IMR-90 (cell line): ENCODE measurements around the gene OR51I1. TPM values are rescaled to one million over a fixed set of nuclear protein-coding genes. Genes with fewer than 3 reads are reported as not detected.

Experiments used
- ATAC-seq: fragments of 200-7000 bp; cut with Tn5 transposase; 2 replicates; pipeline ENCODE4 v1.9.1; 2020; ENCODE audit warnings: low read depth, mild to moderate bottlenecking, moderate library complexity
- BruUV-seq: library from RNA; stranded (reverse); fragments of 400-500 nt; replicated peaks from 2 replicates; lab custom pipeline; 2021; lab: Mats Ljungman, UMichigan
- CTCF ChIA-PET: fragments of 300-600 bp; formaldehyde crosslinking; extraction: SDS; loops from one replicate; lab custom pipeline; 2021; ENCODE audit warnings: antibody characterized with exemption; lab: Yijun Ruan, JAX
- POLR2A ChIA-PET: fragments of 300-600 bp; sonication (Branson Sonifier 250); formaldehyde crosslinking; loops from one replicate; lab custom pipeline; 2022; ENCODE audit warnings: antibody characterized with exemption; ENCODE audit not compliant: unreplicated experiment; lab: Charles Lee
- DNase-seq: peaks from one replicate; pipeline ENCODE4 v3.0.0; 2013
- H2AFZ ChIP-seq: replicated peaks from 2 replicates; pipeline ENCODE3; 2013; ENCODE audit warnings: low read length, mild to moderate bottlenecking; ENCODE audit not compliant: poor library complexity
- H2AK5ac ChIP-seq: 2 replicates; pipeline ENCODE4 v1.6.1; 2013; ENCODE audit warnings: low read depth, low read length, inconsistent platforms
- H2AK9ac ChIP-seq: replicated peaks from 2 replicates; pipeline ENCODE3; 2013; ENCODE audit warnings: mild to moderate bottlenecking, low read depth, low read length, moderate library complexity; ENCODE audit not compliant: poor library complexity
- H2BK120ac ChIP-seq: 2 replicates; pipeline ENCODE4 v1.6.1; 2013; ENCODE audit warnings: low read depth, low read length, inconsistent platforms
- H2BK15ac ChIP-seq: 3 replicates; pipeline ENCODE4 v1.6.1; 2013; ENCODE audit warnings: low read depth, low read length, inconsistent platforms
- H2BK20ac ChIP-seq: 2 replicates; pipeline ENCODE4 v1.6.1; 2013; ENCODE audit warnings: low read depth, mild to moderate bottlenecking, inconsistent platforms, low read length, moderate library complexity
- H2BK5ac ChIP-seq: 2 replicates; pipeline ENCODE4 v1.6.1; 2013; ENCODE audit warnings: mild to moderate bottlenecking, low read depth, low read length, inconsistent platforms; ENCODE audit not compliant: poor library complexity, severe bottlenecking
- H3K14ac ChIP-seq: replicated peaks from 2 replicates; pipeline ENCODE4 v1.6.1; 2013; ENCODE audit warnings: low read depth, low read length, inconsistent platforms
- H3K18ac ChIP-seq: 2 replicates; pipeline ENCODE4 v1.6.1; 2013; ENCODE audit warnings: low read depth, low read length, control low read depth
- H3K23ac ChIP-seq: 2 replicates; pipeline ENCODE4 v1.6.1; 2013; ENCODE audit warnings: low read depth, low read length, inconsistent platforms
- H3K27ac ChIP-seq: 2 replicates; pipeline ENCODE4 v1.5.1; 2013; ENCODE audit warnings: mild to moderate bottlenecking, control low read depth, low read length; ENCODE audit not compliant: insufficient read depth
- H3K27me3 ChIP-seq: 2 replicates; pipeline ENCODE4 v1.6.1; 2013; ENCODE audit warnings: low read length; ENCODE audit not compliant: control insufficient read depth, insufficient read depth
- H3K36me3 ChIP-seq: 2 replicates; pipeline ENCODE4 v1.6.1; 2013; ENCODE audit warnings: low read length, mixed read lengths; ENCODE audit not compliant: control insufficient read depth, insufficient read depth
- H3K4ac ChIP-seq: 2 replicates; pipeline ENCODE4 v1.6.1; 2013; ENCODE audit warnings: low read depth, low read length, inconsistent platforms
- H3K4me1 ChIP-seq: 2 replicates; pipeline ENCODE4 v1.6.1; 2013; ENCODE audit warnings: low read length, mixed read lengths; ENCODE audit not compliant: control insufficient read depth, insufficient read depth
- H3K4me2 ChIP-seq: 2 replicates; pipeline ENCODE4 v1.6.1; 2013; ENCODE audit warnings: low read depth, mild to moderate bottlenecking, control low read depth, low read length, moderate library complexity
- H3K4me3 ChIP-seq: 2 replicates; pipeline ENCODE4 v1.5.1; 2013; ENCODE audit warnings: low read depth, mild to moderate bottlenecking, control low read depth, low read length, moderate library complexity; ENCODE audit not compliant: insufficient read depth
- H3K56ac ChIP-seq: 2 replicates; pipeline ENCODE4 v1.6.1; 2013; ENCODE audit warnings: low read length, inconsistent platforms; ENCODE audit not compliant: insufficient read depth; ENCODE audit errors: extremely low read depth
- H3K79me1 ChIP-seq, 2 experiments: 2 replicates each; pipeline ENCODE4 v1.6.1; 2013; ENCODE audit warnings: low read length in 2 of 2, inconsistent platforms in 1 of 2, low read depth in 1 of 2
- H3K9ac ChIP-seq: 2 replicates; pipeline ENCODE4 v1.6.1; 2013; ENCODE audit warnings: low read depth, low read length, control low read depth
- H3K9me1 ChIP-seq: 2 replicates; pipeline ENCODE4 v1.6.1; 2013; ENCODE audit warnings: low read length, inconsistent platforms; ENCODE audit not compliant: insufficient read depth
- H3K9me3 ChIP-seq: 2 replicates; pipeline ENCODE4 v1.6.1; 2013; ENCODE audit warnings: low read length; ENCODE audit not compliant: control insufficient read depth, insufficient read depth
- H4K20me1 ChIP-seq: 2 replicates; pipeline ENCODE4 v1.6.1; 2013; ENCODE audit warnings: low read length, inconsistent platforms; ENCODE audit not compliant: insufficient read depth
- H4K5ac ChIP-seq: 2 replicates; pipeline ENCODE4 v1.6.1; 2013; ENCODE audit warnings: mild to moderate bottlenecking, low read depth, low read length, control low read depth
- H4K8ac ChIP-seq, 2 experiments: 2 replicates each; pipeline ENCODE4 v1.6.1; 2013; ENCODE audit warnings: low read depth in 2 of 2, low read length in 2 of 2, control low read depth in 1 of 2, inconsistent platforms in 1 of 2
- H4K91ac ChIP-seq: 2 replicates; pipeline ENCODE4 v1.6.1; 2013; ENCODE audit warnings: low read depth, low read length, inconsistent platforms; ENCODE audit not compliant: insufficient read depth
- CHD1 ChIP-seq: IDR thresholded peaks from 2 replicates; pipeline ENCODE4 v1.6.1; 2012; ENCODE audit warnings: low read depth, low read length, improper control_type of control experiment
- FOS ChIP-seq: fragments of 150-350 bp; IDR thresholded peaks from 2 replicates; pipeline ENCODE4 v1.6.1; 2016; ENCODE audit warnings: low read depth, low read length
- NFE2L2 ChIP-seq: fragments of 150-350 bp; IDR thresholded peaks from 2 replicates; pipeline ENCODE4 v1.6.1; 2016; ENCODE audit warnings: low read depth, mild to moderate bottlenecking, low read length
- WGBS, 2 experiments: methylation state at CpG; one replicate each; pipeline versions ENCODE4 v1.1.5 to v1.1.7; 2013; ENCODE audit warnings: missing lambda C conversion rate in 2 of 2; ENCODE audit not compliant: insufficient read length in 1 of 2; ENCODE audit errors: extremely low coverage in 2 of 2; 5-methylcytosine and 5-hydroxymethylcytosine counted together
- dilution Hi-C: fragments of 300-500 bp; cut with HindIII; formaldehyde crosslinking; loops from one replicate; pipeline ENCODE4 v1.14.3; 2018; ENCODE audit warnings: low sequenced_read_pairs; ENCODE audit not compliant: unreplicated experiment
- in situ Hi-C: fragments of 300-500 bp; cut with MboI; formaldehyde crosslinking; loops from 3 replicates; pipeline ENCODE4 v1.14.3; 2019; ENCODE audit warnings: low sequenced_read_pairs, inconsistent platforms, mixed read lengths
- intact Hi-C: fragments of 100-400 bp; cut with micrococcal nuclease; formaldehyde crosslinking; loops from 2 replicates; pipeline ENCODE4 v1.10.0; 2022
- polyA plus RNA-seq, 3 experiments: library from polyadenylated mRNA; depleted of rRNA; stranded (reverse); fragments of >200 nt; gene quantifications; 2 replicates each; pipeline ENCODE4 v1.2.3, GENCODE V29; 2012; ENCODE audit warnings: low replicate concordance in 1 of 3
- total RNA-seq: library from RNA; depleted of rRNA; stranded (reverse); fragments of >200 nt; gene quantifications from 2 replicates; pipeline ENCODE4 v1.2.3, GENCODE V29; 2012

Gene OR51I1
- total and polyA plus RNA-seq, 2 of the 4 experiments (the other 2 are of a cell fraction) = not detected

GRCh38 chr11:5460983-5461621 is 19.8 kb upstream of the OR51I1 start:
- Histone ChIP-seq H2AFZ (no peak overlapping the region), H3K4me3 (no peak overlapping the region), H3K4me1 (no peaks in the 10 kb centered on the region), H4K20me1 (no peaks in the 10 kb centered on the region), H3K18ac (no peak overlapping the region), H2AK5ac (no peak overlapping the region), H3K9me3 (no peaks in the 10 kb centered on the region), H2AK9ac (no peak overlapping the region), H3K36me3 (no peaks in the 10 kb centered on the region), H3K9ac (no peak overlapping the region), H3K27ac (no peak overlapping the region), H3K79me1 (no peaks in the 10 kb centered on the region), H2BK120ac (no peak overlapping the region), H4K8ac (no peak overlapping the region), H3K9me1 (no peaks in the 10 kb centered on the region), H3K27me3 (no peaks in the 10 kb centered on the region), H3K56ac (no peak overlapping the region), H4K91ac (no peak overlapping the region), H2BK5ac (no peak overlapping the region), H3K4me2 (no peak overlapping the region), H3K14ac (no peak overlapping the region), H2BK20ac (no peak overlapping the region), H4K5ac (no peak overlapping the region), H2BK15ac (no peak overlapping the region), H3K4ac (no peak overlapping the region), H3K23ac (no peak overlapping the region)
- no peak for ATAC-seq
- in situ Hi-C loops = no loop called here
- intact Hi-C loops = no loop called here
- no TSS peak for BruUV-seq
- dilution Hi-C loops = no loop called here
- TF ChIP-seq CHD1 (no peak), FOS (no peak), NFE2L2 (no peak)
- WGBS, 2 experiments = 97% methylated on average over 5 of the region's 14 CpGs; no CpG with 5 or more reads in 1 of the 2 experiments
- POLR2A ChIA-PET = no interaction called here
- CTCF ChIA-PET = no interaction called here
- DNase-seq = no peak
